Karpas-422 (cell line): ENCODE data around the gene IQSEC3. TPM values are rescaled to one million over a fixed set of nuclear protein-coding genes. Genes with fewer than 3 reads are reported as not detected.
"Not testable (repeated sequence)": the region's sequence is repeated elsewhere in the genome, so short reads cannot be mapped to it uniquely, and the experiment has no call there.

Source experiments
- DNase-seq: peaks from one replicate; pipeline ENCODE4 v3.0.0-alpha.2; 2015
- H2AFZ ChIP-seq: fragments of 200-600 bp; sonication (generic); 2 replicates; pipeline ENCODE4 v1.6.1; 2014; ENCODE audit warnings: antibody characterized with exemption, low read length, mixed read lengths
- H3K27ac ChIP-seq: fragments of 200-600 bp; sonication (generic); 2 replicates; pipeline ENCODE4 v1.5.1; 2014; ENCODE audit warnings: mild to moderate bottlenecking, low read length, moderate library complexity
- H3K27me3 ChIP-seq: fragments of 200-600 bp; sonication (generic); 2 replicates; pipeline ENCODE4 v1.6.1; 2014; ENCODE audit warnings: low read length, mixed read lengths
- H3K36me3 ChIP-seq: fragments of 200-600 bp; sonication (generic); 2 replicates; pipeline ENCODE4 v1.6.1; 2014; ENCODE audit warnings: low read length, mixed read lengths; ENCODE audit not compliant: insufficient read depth
- H3K4me1 ChIP-seq: fragments of 200-600 bp; sonication (generic); 2 replicates; pipeline ENCODE4 v1.6.1; 2014; ENCODE audit warnings: mild to moderate bottlenecking, low read length, mixed read lengths
- H3K4me2 ChIP-seq: fragments of 200-600 bp; sonication (generic); 2 replicates; pipeline ENCODE4 v1.6.1; 2014; ENCODE audit warnings: low read length, low read depth, mild to moderate bottlenecking; ENCODE audit not compliant: poor library complexity, severe bottlenecking
- H3K4me3 ChIP-seq: fragments of 200-600 bp; sonication (generic); 2 replicates; pipeline ENCODE4 v1.5.1; 2014; ENCODE audit warnings: mild to moderate bottlenecking, antibody characterized with exemption, low read length, mixed read lengths
- H3K79me2 ChIP-seq: fragments of 200-600 bp; sonication (generic); 2 replicates; pipeline ENCODE4 v1.6.1; 2014; ENCODE audit warnings: mild to moderate bottlenecking, low read length, mixed read lengths
- H3K9ac ChIP-seq: fragments of 200-600 bp; sonication (generic); 2 replicates; pipeline ENCODE4 v1.6.0; 2014; ENCODE audit warnings: low read length
- H3K9me2 ChIP-seq: fragments of 200-600 bp; sonication (generic), shearing (Covaris generic); replicated peaks from 2 replicates; pipeline ENCODE4 v1.6.0; 2014; ENCODE audit warnings: mild to moderate bottlenecking, low read length, moderate library complexity; ENCODE audit not compliant: insufficient read depth
- H3K9me3 ChIP-seq: fragments of 300-700, 200-600 bp; sonication (generic); 2 replicates; pipeline ENCODE4 v1.6.1; 2014; ENCODE audit warnings: low read length, mixed read lengths
- H4K20me1 ChIP-seq: fragments of 200-600 bp; sonication (generic); 2 replicates; pipeline ENCODE4 v1.6.1; 2014; ENCODE audit warnings: mild to moderate bottlenecking, antibody characterized with exemption, low read length, low read depth; ENCODE audit not compliant: insufficient read depth
- total RNA-seq: library from RNA; depleted of rRNA; stranded (reverse); fragments of >200 nt; shearing (Covaris generic); gene quantifications from 2 replicates; pipeline ENCODE4 v1.2.3, GENCODE V29; 2014; ENCODE audit warnings: low replicate concordance

Gene IQSEC3
- total RNA-seq, 1 experiment from 2014 or later: not detected

- H3K36me3 ChIP-seq: peaks cover 5% of the 10 kb centered on the region; the same call in 1 of the 2 replicates
- H3K4me1 ChIP-seq: no peaks in the 10 kb centered on the region
- no peaks in the 10 kb centered on the region for H3K79me2 ChIP-seq
- H3K9me2 ChIP-seq: no peaks in the 10 kb centered on the region
- no peak overlapping the region for H3K27ac ChIP-seq
- no peak overlapping the region for H3K9ac ChIP-seq
- H3K27me3 ChIP-seq: no peaks in the 10 kb centered on the region
- H4K20me1 ChIP-seq: no peaks in the 10 kb centered on the region
- DNase-seq: no peak
- H2AFZ ChIP-seq: no peak overlapping the region
- H3K4me3 ChIP-seq: no peak overlapping the region
- no peak overlapping the region for H3K4me2 ChIP-seq
- no peaks in the 10 kb centered on the region for H3K9me3 ChIP-seq
Measured at GRCh38 chr12:22530-23201, 43.9 kb upstream of the IQSEC3 start.

GRCh38 chr12:27904-28303 is 38.7 kb upstream of the IQSEC3 start:
- DNase-seq, H3K4me2 ChIP-seq, H4K20me1 ChIP-seq, H3K27ac ChIP-seq, H2AFZ ChIP-seq, H3K36me3 ChIP-seq, H3K4me1 ChIP-seq, H3K4me3 ChIP-seq, H3K79me2 ChIP-seq, H3K9me2 ChIP-seq, H3K9me3 ChIP-seq, H3K27me3 ChIP-seq, H3K9ac ChIP-seq: not testable (repeated sequence)

- H3K9me3 ChIP-seq: not testable (repeated sequence)
Measured at GRCh38 chr12:38775-39174, 27.8 kb upstream of the IQSEC3 start.

GRCh38 chr12:39555-40265 is 26.9 kb upstream of the IQSEC3 start:
- not testable (repeated sequence) for H3K9ac ChIP-seq, H2AFZ ChIP-seq, H3K4me1 ChIP-seq, H4K20me1 ChIP-seq, H3K4me2 ChIP-seq, H3K4me3 ChIP-seq, H3K36me3 ChIP-seq, H3K79me2 ChIP-seq, DNase-seq, H3K9me3 ChIP-seq, H3K9me2 ChIP-seq, H3K27me3 ChIP-seq, H3K27ac ChIP-seq

More at GRCh38 chr12:38775-39174, 27.8 kb upstream of the IQSEC3 start:
- H2AFZ ChIP-seq, H4K20me1 ChIP-seq, H3K4me1 ChIP-seq, H3K4me3 ChIP-seq, H3K4me2 ChIP-seq, H3K9me2 ChIP-seq, H3K9ac ChIP-seq, H3K27ac ChIP-seq, H3K27me3 ChIP-seq, H3K79me2 ChIP-seq, H3K36me3 ChIP-seq, DNase-seq: not testable (repeated sequence)

GRCh38 chr12:44352-44751 is 22.2 kb upstream of the IQSEC3 start:
- H3K9me2 ChIP-seq, H3K9me3 ChIP-seq, H4K20me1 ChIP-seq, H3K79me2 ChIP-seq, H3K4me1 ChIP-seq, DNase-seq, H3K9ac ChIP-seq, H3K4me2 ChIP-seq, H2AFZ ChIP-seq, H3K27ac ChIP-seq, H3K4me3 ChIP-seq, H3K27me3 ChIP-seq, H3K36me3 ChIP-seq: not testable (repeated sequence)

- not testable (repeated sequence) for H3K4me2 ChIP-seq, H3K4me1 ChIP-seq, H2AFZ ChIP-seq, H3K9me3 ChIP-seq, H4K20me1 ChIP-seq, H3K36me3 ChIP-seq, H3K4me3 ChIP-seq, DNase-seq, H3K9me2 ChIP-seq, H3K27ac ChIP-seq, H3K79me2 ChIP-seq, H3K27me3 ChIP-seq, H3K9ac ChIP-seq
Measured at GRCh38 chr12:45235-45990, 21.2 kb upstream of the IQSEC3 start.

- not testable (repeated sequence) for H3K9ac ChIP-seq, H3K4me3 ChIP-seq
Measured at GRCh38 chr12:45991-46358, 20.6 kb upstream of the IQSEC3 start.

GRCh38 chr12:46542-46941 is 20.0 kb upstream of the IQSEC3 start:
- not testable (repeated sequence) for H3K27ac ChIP-seq, H2AFZ ChIP-seq, H3K36me3 ChIP-seq, H3K9me2 ChIP-seq, H3K9me3 ChIP-seq, H3K9ac ChIP-seq, H4K20me1 ChIP-seq, H3K27me3 ChIP-seq, H3K4me2 ChIP-seq, DNase-seq, H3K79me2 ChIP-seq, H3K4me1 ChIP-seq, H3K4me3 ChIP-seq

More at GRCh38 chr12:45991-46358, 20.6 kb upstream of the IQSEC3 start:
- H3K9me2 ChIP-seq, H2AFZ ChIP-seq, H3K4me2 ChIP-seq, H3K27me3 ChIP-seq, H4K20me1 ChIP-seq, H3K4me1 ChIP-seq, H3K79me2 ChIP-seq, DNase-seq, H3K36me3 ChIP-seq, H3K27ac ChIP-seq, H3K9me3 ChIP-seq: not testable (repeated sequence)
